ENCODE data around the gene GPR158.

Gene GPR158

GRCh38 chr10:25565570-25565969, 390.8 kb downstream of the GPR158 start:
- H4K20me1 ChIP-seq (ENCODE audit: insufficient read depth), result no peaks in the 10 kb centered on the region
- no peaks in the 10 kb centered on the region for H3K79me2 ChIP-seq (ENCODE audit: insufficient read depth, low read depth)
- H3K9ac ChIP-seq, result no peak overlapping the region
- H3K36me3 ChIP-seq (ENCODE audit: insufficient read depth), result no peaks in the 10 kb centered on the region
- no peak overlapping the region for H3K4me3 ChIP-seq (IDR thresholded peaks at IDR 0.05; ENCODE audit: insufficient read depth, low read depth, low read length)
- no peak overlapping the region for H3K27ac ChIP-seq
- H3K4me1 ChIP-seq (ENCODE audit: low read depth, poor library complexity, severe bottlenecking), result no peaks in the 10 kb centered on the region
- H3K27me3 ChIP-seq (ENCODE audit: insufficient read depth, low read depth), result no peaks in the 10 kb centered on the region
- TF ChIP-seq CTCF (conservative IDR thresholded peaks at IDR 0.05; ENCODE audit: low read depth, low read length), result no peak
- H3K4me2 ChIP-seq, result no peak overlapping the region
- H2AFZ ChIP-seq (ENCODE audit: low read depth), result no peak overlapping the region

- H3K4me1 ChIP-seq (ENCODE audit: low read depth, poor library complexity, severe bottlenecking), result no peaks in the 10 kb centered on the region
- no peaks in the 10 kb centered on the region for H3K36me3 ChIP-seq (ENCODE audit: insufficient read depth)
- H3K27ac ChIP-seq, result no peak overlapping the region
- H3K9ac ChIP-seq, result no peak overlapping the region
- TF ChIP-seq CTCF (conservative IDR thresholded peaks at IDR 0.05; ENCODE audit: low read depth, low read length), result no peak
- H3K4me3 ChIP-seq (IDR thresholded peaks at IDR 0.05; ENCODE audit: insufficient read depth, low read depth, low read length), result no peak overlapping the region
- H3K79me2 ChIP-seq (ENCODE audit: insufficient read depth, low read depth), result no peaks in the 10 kb centered on the region
- no peak overlapping the region for H3K4me2 ChIP-seq
- H4K20me1 ChIP-seq (ENCODE audit: insufficient read depth), result no peaks in the 10 kb centered on the region
- no peak overlapping the region for H2AFZ ChIP-seq (ENCODE audit: low read depth)
- H3K27me3 ChIP-seq (ENCODE audit: insufficient read depth, low read depth), result no peaks in the 10 kb centered on the region
These were observed 398.5 kb downstream of the GPR158 start for GRCh38 chr10:25573316-25573715.

DNA sequence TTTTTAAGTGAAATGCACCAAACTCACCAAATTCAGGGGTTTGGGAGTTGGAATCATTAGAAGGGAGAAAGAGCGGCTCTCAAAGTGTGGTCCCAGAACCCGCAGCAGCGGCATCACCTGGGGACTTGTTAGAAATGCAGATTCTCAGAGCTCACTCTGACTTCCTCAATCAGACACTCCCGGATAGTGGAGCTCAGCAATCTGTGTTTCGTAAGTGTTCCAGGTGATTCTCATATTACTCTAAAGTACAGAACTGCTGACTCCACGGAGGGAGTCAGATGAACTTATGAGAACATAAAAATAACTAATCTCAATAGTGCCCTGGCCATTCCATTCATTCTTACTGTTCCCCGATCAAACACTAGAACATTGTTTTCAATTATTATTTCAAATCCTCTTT, 400.5 kb downstream of the GPR158 start:
- H3K27me3 ChIP-seq (ENCODE audit: insufficient read depth, low read depth), result no peaks in the 10 kb centered on the region
- H3K4me3 ChIP-seq (IDR thresholded peaks at IDR 0.05; ENCODE audit: insufficient read depth, low read depth, low read length), result no peak overlapping the region
- no peaks in the 10 kb centered on the region for H4K20me1 ChIP-seq (ENCODE audit: insufficient read depth)
- no peaks in the 10 kb centered on the region for H3K36me3 ChIP-seq (ENCODE audit: insufficient read depth)
- H3K4me1 ChIP-seq (ENCODE audit: low read depth, poor library complexity, severe bottlenecking), result no peaks in the 10 kb centered on the region
- no peaks in the 10 kb centered on the region for H3K79me2 ChIP-seq (ENCODE audit: insufficient read depth, low read depth)
- H3K4me2 ChIP-seq, result no peak overlapping the region
- no peak overlapping the region for H2AFZ ChIP-seq (ENCODE audit: low read depth)
- no peak overlapping the region for H3K27ac ChIP-seq
- no peak for TF ChIP-seq CTCF (conservative IDR thresholded peaks at IDR 0.05; ENCODE audit: low read depth, low read length)
- H3K9ac ChIP-seq, result no peak overlapping the region

DNA sequence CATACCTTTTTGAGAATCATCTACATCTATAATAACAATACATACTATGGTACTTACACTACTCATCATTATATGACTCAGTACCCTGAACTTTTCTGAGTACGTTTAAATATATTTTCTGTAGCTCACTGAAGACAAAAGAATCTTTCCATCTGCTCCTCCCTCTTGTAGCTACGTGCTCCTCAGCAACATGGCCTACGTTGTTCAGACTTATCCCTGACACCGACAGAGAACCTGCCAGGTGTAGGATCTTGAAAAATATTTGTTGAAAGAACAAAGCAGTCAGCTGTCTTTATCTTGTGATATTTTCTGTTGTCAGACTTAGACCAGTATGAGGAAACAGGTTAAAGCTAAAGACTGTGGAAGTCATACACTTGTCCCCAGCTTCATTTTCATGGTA, 403.3 kb downstream of the GPR158 start:
- H2AFZ ChIP-seq (ENCODE audit: low read depth), result no peak overlapping the region
- no peak overlapping the region for H3K9ac ChIP-seq
- no peak overlapping the region for H3K27ac ChIP-seq
- H3K4me3 ChIP-seq (IDR thresholded peaks at IDR 0.05; ENCODE audit: insufficient read depth, low read depth, low read length), result no peak overlapping the region
- no peaks in the 10 kb centered on the region for H3K36me3 ChIP-seq (ENCODE audit: insufficient read depth)
- H3K4me2 ChIP-seq, result no peak overlapping the region
- no peaks in the 10 kb centered on the region for H3K27me3 ChIP-seq (ENCODE audit: insufficient read depth, low read depth)
- no peaks in the 10 kb centered on the region for H4K20me1 ChIP-seq (ENCODE audit: insufficient read depth)
- TF ChIP-seq CTCF (conservative IDR thresholded peaks at IDR 0.05; ENCODE audit: low read depth, low read length), result no peak
- no peaks in the 10 kb centered on the region for H3K79me2 ChIP-seq (ENCODE audit: insufficient read depth, low read depth)
- H3K4me1 ChIP-seq (ENCODE audit: low read depth, poor library complexity, severe bottlenecking), result no peaks in the 10 kb centered on the region

DNA sequence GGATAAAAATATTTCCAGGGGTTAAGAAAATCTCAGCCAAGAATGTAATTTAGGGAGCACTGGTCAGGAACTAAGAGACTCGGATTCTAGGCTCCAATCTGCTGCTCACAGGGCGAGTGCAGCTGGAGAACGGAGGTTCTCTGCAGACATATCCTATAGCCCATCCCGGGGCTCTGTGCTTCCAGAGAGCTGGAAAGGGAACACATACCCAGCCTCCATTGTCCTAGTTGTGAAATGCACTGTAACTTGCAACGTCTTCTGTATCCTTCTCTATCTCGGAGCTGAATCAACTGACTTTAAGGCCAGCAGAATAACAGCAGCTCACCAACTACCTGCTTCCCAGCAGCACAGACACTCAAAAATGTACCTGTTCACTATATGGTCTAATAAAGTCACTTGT, 408.2 kb downstream of the GPR158 start:
- H3K4me1 ChIP-seq (ENCODE audit: low read depth, poor library complexity, severe bottlenecking), result no peaks in the 10 kb centered on the region

More for the DNA sequence above, 408.2 kb downstream of the GPR158 start:
- Histone ChIP-seq H3K27ac (no peak overlapping the region), H3K9ac (no peak overlapping the region), H3K36me3 (ENCODE audit: insufficient read depth) (no peaks in the 10 kb centered on the region), H4K20me1 (ENCODE audit: insufficient read depth) (no peaks in the 10 kb centered on the region), H3K4me2 (no peak overlapping the region), H2AFZ (ENCODE audit: low read depth) (no peak overlapping the region), H3K4me3 (IDR thresholded peaks at IDR 0.05; ENCODE audit: insufficient read depth, low read depth, low read length) (no peak overlapping the region), H3K79me2 (ENCODE audit: insufficient read depth, low read depth) (no peaks in the 10 kb centered on the region), H3K27me3 (ENCODE audit: insufficient read depth, low read depth) (no peaks in the 10 kb centered on the region)
- no peak for TF ChIP-seq CTCF (conservative IDR thresholded peaks at IDR 0.05; ENCODE audit: low read depth, low read length)
